Measurements from ENCODE around the gene DPP6.

DNA sequence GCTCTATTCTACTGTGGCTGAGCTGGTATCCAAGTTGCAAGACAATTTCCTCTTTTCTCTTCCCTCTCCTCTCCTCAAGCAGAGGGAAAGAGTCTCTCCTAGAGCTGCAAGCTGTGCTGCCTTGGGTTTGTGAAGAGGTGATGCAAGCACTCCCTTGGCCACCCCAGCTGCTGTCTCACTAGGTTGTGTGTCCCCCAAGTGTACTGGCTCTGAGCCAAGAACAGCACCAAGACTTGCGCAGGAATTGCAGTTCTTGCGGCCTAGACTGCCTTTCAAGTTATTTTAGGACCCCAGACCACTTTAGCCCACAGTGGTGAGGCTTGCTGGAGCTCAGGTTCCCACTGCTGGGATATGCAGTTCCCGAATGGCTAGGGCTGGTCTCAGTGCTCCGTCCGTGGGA lies 411.6 kb downstream of the DPP6 start:
- TF ChIP-seq, protein P1, sequence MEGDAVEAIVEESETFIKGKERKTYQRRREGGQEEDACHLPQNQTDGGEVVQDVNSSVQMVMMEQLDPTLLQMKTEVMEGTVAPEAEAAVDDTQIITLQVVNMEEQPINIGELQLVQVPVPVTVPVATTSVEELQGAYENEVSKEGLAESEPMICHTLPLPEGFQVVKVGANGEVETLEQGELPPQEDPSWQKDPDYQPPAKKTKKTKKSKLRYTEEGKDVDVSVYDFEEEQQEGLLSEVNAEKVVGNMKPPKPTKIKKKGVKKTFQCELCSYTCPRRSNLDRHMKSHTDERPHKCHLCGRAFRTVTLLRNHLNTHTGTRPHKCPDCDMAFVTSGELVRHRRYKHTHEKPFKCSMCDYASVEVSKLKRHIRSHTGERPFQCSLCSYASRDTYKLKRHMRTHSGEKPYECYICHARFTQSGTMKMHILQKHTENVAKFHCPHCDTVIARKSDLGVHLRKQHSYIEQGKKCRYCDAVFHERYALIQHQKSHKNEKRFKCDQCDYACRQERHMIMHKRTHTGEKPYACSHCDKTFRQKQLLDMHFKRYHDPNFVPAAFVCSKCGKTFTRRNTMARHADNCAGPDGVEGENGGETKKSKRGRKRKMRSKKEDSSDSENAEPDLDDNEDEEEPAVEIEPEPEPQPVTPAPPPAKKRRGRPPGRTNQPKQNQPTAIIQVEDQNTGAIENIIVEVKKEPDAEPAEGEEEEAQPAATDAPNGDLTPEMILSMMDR (conservative IDR thresholded peaks at IDR 0.05), result no peak
- no peak for TF ChIP-seq EZH2 (IDR thresholded peaks at IDR 0.05; ENCODE audit: low read depth)
